GM19025 (cell line): ENCODE measurements around the gene RAB3B.
"Not testable (repeated sequence)": the region's sequence is repeated elsewhere in the genome, so short reads cannot be mapped to it uniquely, and the experiment has no call there.

Experiments used
- ATAC-seq: cut with Tn5 transposase; IDR thresholded peaks from one replicate; pipeline ENCODE4 v1.9.1; 2021; ENCODE audit warnings: mild to moderate bottlenecking, low read depth, moderate library complexity; ENCODE audit not compliant: unreplicated experiment

RAB3B gene

DNA sequence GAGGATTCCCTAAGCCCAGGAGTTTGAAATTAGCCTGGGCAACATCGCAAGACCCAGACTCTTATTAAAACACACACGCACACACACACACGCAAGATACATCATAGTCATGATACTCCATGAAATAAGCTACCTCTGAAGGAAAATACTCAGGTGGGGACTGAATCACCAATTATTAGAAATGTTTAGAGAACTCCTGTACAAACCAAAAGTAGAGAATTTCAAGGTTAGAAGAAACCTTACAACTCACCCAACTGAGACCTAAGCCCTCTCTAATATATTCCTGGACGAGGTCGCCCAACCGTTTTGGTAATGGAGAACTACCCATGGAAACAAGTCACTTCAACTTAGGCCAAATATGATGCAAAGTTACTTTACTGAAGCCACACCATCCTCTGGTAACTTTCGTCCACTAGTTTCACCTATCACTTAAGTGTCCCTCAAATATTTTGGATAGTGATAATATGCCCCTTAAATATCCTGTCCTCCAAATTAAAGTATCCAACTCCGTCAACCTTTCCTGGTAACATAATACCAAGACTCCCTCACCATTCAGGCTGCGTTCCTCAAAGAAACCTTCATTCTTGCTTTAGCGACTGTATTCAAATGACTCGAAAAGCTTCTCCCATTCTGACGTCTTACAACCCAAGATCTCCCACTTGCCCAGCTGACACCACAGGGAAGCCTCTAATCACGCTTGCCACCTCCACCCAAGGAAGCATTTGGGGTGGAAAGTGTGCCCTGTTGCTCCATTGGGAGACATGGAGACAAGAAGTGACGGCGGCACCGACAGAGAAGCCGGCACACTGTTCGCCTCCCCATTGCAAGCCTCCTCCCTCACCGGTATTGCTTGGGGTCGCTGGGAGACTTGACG lies 112.8 kb downstream of the RAB3B start:
- ATAC-seq = no peak

DNA sequence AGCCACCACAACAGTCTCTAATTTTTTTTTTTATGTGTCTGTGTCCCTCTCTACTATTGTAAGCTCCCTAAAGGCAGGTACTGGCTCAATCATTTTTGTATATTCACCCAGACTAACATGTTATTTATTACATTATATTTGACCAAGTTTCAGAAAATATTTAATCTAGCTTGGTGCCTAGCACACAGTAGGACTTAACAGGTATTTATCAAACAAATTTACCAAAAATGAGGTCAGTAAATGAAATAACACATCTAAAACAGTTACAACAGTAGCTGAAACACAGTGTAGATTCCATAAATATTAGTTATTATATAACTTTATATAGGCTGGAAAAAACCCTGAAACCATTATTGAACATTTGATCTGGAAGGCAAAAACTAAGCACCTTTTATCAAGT lies 114.7 kb downstream of the RAB3B start:
- ATAC-seq = no peak

DNA sequence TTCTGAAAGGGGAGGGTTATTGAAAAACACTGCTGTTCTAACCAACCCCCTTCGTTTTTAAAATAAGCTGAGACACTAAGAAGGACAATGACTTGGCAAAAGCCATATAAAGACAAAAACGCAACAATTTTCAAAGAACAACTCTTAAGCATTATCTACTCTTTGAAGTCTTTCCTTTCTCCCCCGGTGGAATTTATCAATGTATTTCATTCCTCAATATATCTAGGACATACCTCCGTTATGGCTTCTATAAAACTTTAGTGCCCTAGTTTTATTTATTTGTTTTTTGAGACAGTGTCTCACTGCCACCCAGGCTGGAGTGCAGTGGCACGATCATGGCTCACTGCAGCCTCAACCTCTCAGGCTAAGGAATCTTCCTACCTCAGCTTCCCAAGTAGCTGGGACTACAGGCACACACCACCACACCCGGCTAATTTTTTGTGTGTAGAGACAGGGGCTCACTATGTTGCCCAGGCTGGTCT lies 115.2 kb downstream of the RAB3B start:
- no peak for ATAC-seq

DNA sequence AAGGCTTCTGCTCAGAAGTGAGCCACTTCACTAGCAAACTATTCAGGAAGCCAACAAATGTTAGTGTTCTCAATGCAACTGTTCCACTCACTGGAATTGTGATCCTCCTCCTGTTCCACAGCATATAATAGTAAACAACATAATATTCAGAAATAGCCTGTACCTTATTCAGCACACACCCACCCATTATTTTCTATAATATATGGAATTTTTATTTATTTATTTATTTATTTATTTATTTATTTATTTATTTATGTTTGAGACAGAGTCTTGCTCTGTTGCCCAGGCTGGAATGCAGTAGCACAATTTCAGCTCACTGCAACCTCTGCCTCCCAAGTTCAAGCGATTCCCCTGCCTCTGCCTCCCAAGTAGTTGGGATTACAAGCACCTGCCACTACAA lies 117.2 kb downstream of the RAB3B start:
- ATAC-seq = not testable (repeated sequence)

DNA sequence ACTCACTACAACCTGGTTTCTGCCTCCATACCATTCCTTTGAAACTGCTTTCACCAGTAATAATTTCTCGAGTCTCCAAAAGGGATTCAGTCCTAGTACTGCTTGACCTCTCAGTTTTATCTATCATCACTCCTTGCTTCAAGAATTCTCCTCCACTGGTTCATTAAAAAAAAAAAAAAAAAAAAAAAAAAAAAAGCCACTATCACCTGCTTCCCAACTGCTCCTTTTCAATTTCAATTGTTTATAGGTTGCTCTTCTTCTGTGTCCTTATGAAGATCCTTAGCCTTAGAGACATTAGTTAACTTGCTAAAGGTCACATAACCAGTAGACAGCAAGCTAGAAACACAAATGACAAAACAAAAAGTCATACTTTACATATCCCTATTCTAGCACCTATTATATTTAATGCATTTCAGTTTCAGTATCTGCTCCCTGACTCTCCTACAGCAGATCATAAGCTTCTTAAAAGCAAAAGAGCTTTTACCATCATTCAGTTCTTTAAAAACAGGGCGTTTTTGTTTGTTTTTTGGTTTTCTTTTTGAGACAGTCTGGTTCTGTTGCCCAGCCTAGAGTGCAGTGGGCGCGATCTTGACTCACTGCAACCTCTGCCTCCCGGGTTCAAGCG lies 119.0 kb downstream of the RAB3B start:
- ATAC-seq = no peak

DNA sequence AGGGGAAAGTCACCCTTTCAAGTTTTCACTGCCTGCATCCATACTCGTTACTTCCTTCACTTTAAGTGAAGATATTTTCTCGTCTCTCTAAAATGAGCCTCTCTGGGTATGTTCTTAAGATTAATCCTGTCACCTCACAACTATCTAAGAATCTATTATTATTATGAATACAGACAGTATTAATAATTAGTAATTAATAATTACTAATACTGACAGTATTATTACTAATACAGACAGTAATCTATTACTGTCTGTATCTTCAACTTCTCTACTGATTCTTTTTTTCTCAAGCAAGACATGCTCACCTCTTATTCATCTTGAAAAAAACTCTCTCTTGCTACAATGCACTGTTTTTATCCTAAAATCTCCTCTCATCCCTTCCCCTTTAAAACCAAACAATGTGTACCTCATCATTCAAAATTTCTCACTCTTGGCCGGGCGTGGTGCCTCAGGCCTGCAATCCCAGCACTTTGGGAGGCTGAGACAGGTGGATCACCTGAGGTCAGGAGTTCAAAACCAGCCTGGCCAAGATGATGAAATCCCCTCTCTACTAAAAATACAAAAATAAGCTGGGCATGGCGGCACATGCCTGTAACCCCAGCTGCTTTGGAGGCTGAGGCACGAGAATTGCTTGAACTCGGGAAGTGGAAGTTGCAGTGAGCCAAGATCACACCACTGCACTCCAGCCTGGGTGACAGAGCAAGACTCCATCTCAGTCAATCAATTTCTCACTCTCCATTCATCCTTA lies 119.7 kb downstream of the RAB3B start:
- no peak for ATAC-seq

DNA sequence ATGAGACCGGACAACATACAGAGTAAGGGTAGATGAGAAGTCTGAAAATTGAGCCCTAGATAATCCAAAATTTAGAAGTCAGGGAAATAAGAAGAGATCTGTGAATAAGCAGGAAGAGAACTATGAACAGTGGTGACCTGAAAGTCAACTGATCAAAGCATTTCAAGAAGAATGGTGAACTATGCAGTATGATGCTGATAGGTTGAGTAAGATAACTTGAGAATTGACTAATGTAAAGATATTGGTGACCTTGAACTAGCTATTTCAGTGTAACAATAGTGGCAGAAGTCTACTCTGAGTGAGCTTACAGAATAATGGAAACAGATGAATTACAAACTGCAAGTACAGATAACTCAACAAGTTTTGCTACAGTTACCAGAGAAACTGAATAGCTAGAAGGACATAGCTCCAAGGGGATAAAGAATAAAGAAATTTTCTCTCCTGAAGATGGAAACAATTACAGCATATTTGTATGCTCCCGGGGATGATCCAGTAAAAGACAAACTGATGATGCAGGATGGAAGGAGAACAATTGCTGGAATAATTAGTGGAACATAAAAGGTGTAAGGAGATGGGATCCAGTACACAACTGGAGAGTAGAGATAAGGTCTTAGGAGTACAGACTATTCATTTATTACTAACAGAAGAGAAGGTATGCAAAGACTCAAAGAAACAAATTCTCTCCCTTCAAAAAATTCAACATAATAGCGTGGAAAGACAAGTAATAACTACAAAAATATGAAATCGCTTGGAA lies 122.8 kb downstream of the RAB3B start:
- ATAC-seq = no peak

DNA sequence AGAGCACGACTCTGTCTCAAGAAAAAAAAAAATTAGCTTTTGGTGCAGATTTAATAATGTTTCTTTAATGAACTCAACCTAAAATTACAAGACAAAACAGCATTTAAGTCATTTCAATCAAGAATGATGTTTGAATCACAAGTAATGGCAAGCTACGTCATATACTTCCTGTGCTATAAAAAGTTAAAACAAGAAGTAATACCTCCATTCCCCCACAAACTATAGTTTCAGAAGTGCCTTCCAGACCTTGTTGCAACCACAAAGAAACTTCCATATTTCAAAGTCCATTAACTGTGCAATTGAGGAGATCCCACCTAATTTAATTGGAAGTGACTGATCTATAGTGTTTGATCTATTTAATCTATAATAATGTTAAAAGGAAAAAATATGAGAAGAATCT lies 127.1 kb downstream of the RAB3B start:
- ATAC-seq = no peak

DNA sequence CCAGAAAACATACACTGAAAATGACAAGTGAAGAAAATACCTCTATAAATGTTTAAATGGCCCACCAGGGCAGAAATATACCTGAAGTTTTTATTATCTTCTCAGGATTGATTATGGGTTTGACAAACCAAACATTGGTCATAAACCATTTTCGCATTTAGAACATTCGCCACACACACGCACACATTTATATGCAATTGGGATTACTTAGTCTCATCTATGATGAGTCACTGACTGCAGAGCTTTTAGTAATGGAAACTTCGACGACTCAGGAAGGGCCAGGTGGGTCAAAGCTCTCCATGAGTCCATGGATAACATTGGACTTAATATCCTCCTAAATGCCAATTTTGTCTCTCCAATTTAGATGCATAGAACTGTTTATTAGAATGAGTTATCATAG lies 128.8 kb downstream of the RAB3B start:
- ATAC-seq = no peak

DNA sequence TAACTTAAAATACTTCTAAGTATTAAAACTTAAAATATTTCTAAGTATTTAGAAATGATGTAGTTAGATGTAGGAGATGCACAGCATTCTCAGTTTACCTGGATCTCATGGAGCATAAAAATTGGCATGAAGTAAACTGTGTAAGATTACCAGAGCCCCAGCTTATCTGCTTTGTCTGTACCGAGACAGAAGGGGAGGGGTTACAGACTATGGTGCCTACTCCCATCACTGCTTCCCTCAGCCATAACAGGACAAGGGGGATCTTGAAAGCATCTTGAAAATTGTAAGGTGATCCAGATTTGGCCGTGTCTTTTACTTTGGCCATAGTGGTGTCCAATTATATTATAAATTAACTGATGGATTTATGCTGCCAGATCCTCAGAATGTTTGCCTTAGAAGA lies 130.8 kb downstream of the RAB3B start:
- ATAC-seq = no peak

DNA sequence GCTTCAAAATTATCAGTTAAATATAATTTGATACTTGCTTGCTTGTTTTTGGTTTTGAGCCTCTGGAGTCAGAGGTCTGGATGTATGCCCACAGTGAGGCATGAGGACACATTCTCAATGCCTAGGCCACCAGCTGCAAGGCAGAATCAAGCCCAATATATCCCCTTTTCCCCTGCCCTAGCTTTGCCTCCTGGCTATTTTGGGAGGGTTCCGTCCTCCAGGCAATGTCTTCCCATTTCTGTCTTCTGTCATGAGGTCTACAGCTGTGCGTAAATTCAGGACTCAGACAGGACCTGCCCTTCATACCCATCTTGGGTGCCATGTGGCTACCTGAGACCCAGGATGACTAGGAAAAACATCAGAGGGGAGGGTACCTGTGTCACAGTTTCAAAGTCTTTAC lies 131.2 kb downstream of the RAB3B start:
- ATAC-seq = no peak

DNA sequence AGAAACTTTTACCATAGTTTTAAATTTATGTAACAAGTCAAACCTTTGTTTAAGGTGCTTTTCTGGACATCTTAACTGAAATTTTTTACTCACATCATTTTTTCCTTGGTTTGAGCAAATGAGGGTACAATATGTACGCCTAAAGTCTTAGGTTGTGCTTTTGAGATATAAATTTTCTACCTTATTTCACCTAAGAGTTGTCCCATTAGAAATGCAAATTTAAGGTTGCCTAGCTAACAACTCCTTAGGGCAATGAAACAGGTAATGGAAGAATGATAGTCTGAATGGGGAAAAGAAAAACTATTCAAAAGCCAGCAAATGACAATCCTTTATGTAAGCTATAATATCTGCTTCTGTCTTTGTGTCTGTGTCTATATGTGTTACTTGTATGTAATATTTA lies 131.6 kb downstream of the RAB3B start:
- ATAC-seq = no peak
